Duodenal mucosa (tissue), 2 donors: ENCODE results near the gene TDRD10.

ENCODE experiments used
- H3K27ac ChIP-seq: one replicate; pipeline ENCODE4 v1.7.0; 2013; ENCODE audit warnings: low read depth, low read length
- H3K27me3 ChIP-seq, 2 donors: one replicate each; pipeline ENCODE4 v1.7.0; 2013; ENCODE audit warnings: low read length in 2 of 2, control low read depth in 1 of 2; ENCODE audit not compliant: insufficient read depth in 2 of 2, control insufficient read depth in 1 of 2
- H3K36me3 ChIP-seq, 2 donors: one replicate each; pipeline ENCODE4 v1.7.0; 2013; ENCODE audit warnings: low read length in 2 of 2, control low read depth in 1 of 2; ENCODE audit not compliant: insufficient read depth in 2 of 2, control insufficient read depth in 1 of 2
- H3K4me1 ChIP-seq, 2 donors: one replicate each; pipeline ENCODE4 v1.7.0; 2013; ENCODE audit warnings: low read length in 2 of 2, control low read depth in 1 of 2; ENCODE audit not compliant: insufficient read depth in 2 of 2, control insufficient read depth in 1 of 2
- H3K4me3 ChIP-seq, 2 donors: one replicate each; pipeline ENCODE4 v1.7.0; 2013; ENCODE audit warnings: low read length in 2 of 2, low read depth in 1 of 2
- H3K9ac ChIP-seq, 2 donors: one replicate each; pipeline ENCODE4 v1.7.0; 2013; ENCODE audit warnings: low read length in 2 of 2, low read depth in 1 of 2
- H3K9me3 ChIP-seq, 2 donors: one replicate each; pipeline ENCODE4 v1.7.0; 2013; ENCODE audit warnings: low read length in 2 of 2, control low read depth in 1 of 2; ENCODE audit not compliant: control insufficient read depth in 1 of 2

The TDRD10 gene

DNA sequence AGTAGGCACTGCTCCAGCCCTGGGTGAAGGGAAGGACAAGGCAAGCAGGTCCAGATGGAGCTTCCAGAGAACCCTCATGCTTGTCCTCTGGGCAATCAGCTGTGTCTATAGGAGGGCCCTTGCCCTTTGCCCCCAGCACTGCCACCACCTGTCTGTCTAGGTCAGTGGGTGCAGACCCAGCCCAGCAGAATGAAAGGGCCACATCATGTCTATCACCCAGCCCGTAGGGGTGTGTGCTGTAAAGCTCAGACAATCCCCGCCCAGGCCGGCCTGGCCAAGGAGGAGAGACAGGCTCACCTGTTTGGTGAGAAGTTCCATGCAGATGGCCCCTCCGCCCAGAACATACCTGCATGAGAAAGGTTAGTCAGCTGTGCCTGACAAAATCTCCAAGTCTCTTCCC lies 49.5 kb downstream of the TDRD10 start:
- no peaks in the 10 kb centered on the region for H3K9me3 ChIP-seq
- no peaks in the 10 kb centered on the region for H3K27me3 ChIP-seq
- no peak overlapping the region for H3K27ac ChIP-seq
- no peak overlapping the region for H3K9ac ChIP-seq
- peaks cover 62 to 72% of the 10 kb centered on the region in 2 donors for H3K36me3 ChIP-seq
- no peak overlapping the region for H3K4me3 ChIP-seq
- peaks cover 34 to 41% of the 10 kb centered on the region in 2 donors for H3K4me1 ChIP-seq

DNA sequence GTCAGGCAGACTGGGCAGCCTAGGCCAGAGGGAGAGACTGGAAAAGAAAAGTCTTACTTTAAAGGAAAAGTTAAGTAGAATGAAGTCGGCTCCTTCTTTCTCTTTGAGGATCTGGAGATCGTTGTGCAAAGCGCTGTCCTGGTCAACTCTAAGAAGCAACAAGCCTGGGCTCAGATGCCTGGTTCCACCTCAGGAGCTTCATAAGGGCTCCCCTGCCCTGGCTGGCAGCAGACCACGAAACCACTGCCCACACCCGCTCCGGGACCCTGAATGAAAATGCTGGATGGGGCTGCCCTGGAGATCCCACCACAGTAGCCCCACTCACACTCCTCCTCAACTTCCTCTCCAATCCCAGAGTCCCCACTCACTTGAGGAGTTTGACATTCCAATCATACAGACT lies 50.0 kb downstream of the TDRD10 start:
- H3K36me3 ChIP-seq = peaks cover 62 to 72% of the 10 kb centered on the region in 2 donors
- no peaks in the 10 kb centered on the region for H3K9me3 ChIP-seq
- H3K27me3 ChIP-seq = no peaks in the 10 kb centered on the region
- no peak overlapping the region for H3K9ac ChIP-seq
- H3K4me3 ChIP-seq = no peak overlapping the region
- no peak overlapping the region for H3K27ac ChIP-seq
- H3K4me1 ChIP-seq = peaks cover 39 to 41% of the 10 kb centered on the region in 2 donors

DNA sequence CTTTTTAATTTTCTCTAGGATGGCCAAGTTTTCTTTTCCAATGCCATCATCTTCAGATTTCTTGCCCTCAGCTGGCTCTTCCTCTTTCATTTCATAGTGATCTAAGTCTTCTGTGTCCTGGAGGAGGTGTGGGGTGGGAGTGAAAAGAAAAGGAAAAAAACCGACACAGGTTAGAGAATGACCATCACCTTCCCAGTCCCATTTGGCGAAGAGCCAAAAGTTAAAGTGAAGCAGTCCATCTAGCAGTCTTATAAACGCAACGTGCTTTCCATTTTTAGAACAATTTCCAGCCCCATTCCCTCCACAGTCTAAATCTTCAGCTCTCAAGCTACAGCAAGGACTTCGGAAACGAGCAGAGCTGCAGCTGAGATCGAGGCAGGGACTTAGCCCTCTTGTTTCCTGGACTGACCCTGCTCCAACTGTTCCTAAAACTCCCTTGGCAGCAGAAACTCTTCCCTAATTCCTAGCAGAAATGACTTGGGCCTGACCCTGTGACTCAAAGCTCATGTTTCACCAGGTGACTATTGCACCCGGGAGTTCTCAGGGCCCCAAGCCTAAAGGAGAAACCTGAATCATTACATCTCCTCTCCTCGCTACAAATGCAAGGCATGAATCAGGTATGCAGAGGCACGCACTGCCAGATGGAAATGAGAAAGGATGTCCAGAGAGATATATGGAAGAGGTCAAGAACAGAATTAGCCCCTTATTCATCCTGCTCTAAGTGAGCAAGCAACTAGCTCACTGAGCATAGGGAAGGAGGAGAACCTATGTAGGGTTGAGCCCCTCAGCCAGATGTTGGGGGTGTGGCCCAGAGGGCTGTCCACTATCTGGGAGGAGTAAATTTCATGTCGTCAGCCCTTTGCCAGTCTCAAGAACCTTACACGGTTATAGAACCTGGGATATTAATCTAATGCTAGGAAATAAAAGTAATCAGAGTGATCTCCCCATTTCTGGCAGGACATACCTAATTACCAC lies 51.3 kb downstream of the TDRD10 start:
- Histone ChIP-seq H3K4me1 (peaks cover 35 to 36% of the 10 kb centered on the region in 2 donors), H3K36me3 (peaks cover 62 to 72% of the 10 kb centered on the region in 2 donors), H3K27ac (no peak overlapping the region)

DNA sequence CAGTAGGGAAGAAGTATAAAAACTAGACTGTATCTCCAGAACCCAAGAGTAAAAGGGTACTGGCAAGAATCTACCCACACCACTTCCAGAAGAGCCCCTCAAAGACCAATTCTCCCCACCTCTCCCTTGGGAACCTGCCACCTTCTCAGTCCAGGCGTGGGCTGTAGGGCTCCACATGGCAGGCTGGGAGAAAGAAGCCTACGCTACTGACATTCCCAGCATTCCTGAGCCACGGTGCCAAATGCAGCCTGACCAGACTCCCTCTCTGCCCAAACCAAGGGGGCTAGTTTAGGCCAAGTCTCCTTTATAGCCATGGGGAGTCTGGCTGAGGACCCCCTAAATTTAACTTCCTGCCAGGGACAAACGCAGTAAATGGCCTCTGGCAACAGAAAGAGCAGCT lies 54.4 kb downstream of the TDRD10 start:
- H3K27me3 ChIP-seq = no peaks in the 10 kb centered on the region
- peaks cover 21 to 34% of the 10 kb centered on the region in 2 donors for H3K4me1 ChIP-seq
- no peaks in the 10 kb centered on the region for H3K9me3 ChIP-seq
- H3K9ac ChIP-seq = peak overlapping the region; percentile 68 to 69
- peak overlapping the region; percentile 85 to 89 for H3K4me3 ChIP-seq
- no peak overlapping the region for H3K27ac ChIP-seq
- peaks cover 39 to 46% of the 10 kb centered on the region in 2 donors for H3K36me3 ChIP-seq

More for the DNA sequence above, 51.3 kb downstream of the TDRD10 start:
- no peak overlapping the region for H3K9ac ChIP-seq
- no peaks in the 10 kb centered on the region for H3K27me3 ChIP-seq
- no peak overlapping the region for H3K4me3 ChIP-seq
- H3K9me3 ChIP-seq = no peaks in the 10 kb centered on the region

DNA sequence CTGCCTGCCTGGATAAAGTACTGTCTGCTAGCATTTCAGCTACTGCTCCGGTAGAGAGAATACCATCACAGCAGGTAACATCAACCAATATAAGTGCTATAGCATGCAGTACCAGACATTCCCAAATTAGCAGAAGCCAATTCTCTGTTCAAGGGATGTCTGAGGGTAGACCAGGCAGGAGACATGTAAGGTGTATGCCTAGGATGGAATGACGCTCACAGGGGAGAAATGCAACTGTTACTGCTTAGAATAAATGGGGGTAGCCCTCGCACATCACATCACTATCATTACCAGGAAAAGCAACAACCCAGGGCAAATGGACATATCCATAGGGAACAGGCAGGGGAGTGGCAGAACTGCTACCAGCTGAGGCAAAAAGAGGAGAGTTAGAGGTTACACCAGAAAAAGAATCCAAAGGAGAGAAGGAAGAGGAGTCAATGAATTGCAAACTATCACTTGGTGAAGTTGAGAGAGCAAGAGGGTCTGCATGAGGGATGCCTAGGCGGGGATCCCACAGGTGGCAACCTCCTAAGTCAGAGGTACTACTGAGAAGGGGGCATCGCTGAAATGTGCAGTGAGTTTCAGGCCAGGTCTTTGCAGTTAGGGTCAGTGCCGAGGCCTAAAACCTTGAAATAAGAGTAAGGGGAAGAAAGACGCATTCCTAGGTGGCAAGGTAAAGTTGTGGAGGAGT lies 55.4 kb downstream of the TDRD10 start:
- peaks cover 20 to 28% of the 10 kb centered on the region in 2 donors for H3K4me1 ChIP-seq
- H3K9me3 ChIP-seq = no peaks in the 10 kb centered on the region
- H3K36me3 ChIP-seq = peaks cover 29 to 36% of the 10 kb centered on the region in 2 donors
- H3K9ac ChIP-seq = peak overlapping the region; percentile 68 to 69
- peak overlapping the region; percentile 85 to 89 for H3K4me3 ChIP-seq
- H3K27me3 ChIP-seq = no peaks in the 10 kb centered on the region
- no peak overlapping the region for H3K27ac ChIP-seq

DNA sequence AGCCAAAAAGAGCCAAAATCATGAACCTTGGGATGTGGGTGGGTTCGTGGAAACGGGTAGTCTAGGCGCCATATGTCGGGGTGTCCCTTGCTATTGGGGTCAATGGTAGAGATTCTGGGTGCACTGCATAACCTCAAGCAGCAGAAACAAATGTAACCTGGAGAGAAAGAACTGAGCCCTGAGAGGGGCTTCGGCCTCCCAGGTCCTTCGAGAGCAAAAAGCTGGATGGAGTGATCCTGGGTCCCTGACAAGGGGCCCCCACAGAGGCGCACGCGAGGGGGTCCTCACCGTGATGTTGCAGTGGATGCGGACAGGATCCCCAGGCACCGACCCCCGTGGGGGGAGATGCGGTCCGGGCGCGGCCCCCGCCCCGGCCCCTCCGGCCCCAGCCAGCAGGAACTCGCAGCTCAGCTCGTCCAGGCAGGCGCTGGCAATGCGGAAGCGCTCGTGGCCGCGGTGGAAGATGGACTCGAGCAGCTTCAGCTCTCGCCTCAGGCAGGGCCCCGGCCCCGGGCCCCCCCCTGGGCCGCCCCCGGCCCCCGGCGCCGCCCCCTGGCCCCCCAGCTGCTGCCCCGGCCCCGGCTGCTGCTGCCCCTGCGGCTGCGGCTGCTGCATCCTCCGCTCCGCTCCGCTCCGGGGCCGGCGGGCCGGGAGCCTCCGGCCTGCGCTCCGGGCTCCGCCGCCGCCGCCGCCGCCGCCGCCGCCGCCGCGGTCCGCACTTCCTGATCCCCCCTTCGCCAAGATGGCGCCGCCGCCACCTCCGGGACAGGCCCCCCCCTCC lies 56.1 kb downstream of the TDRD10 start, which contains the start of gene UBE2Q1:
Gene UBE2Q1 (minus strand): TSS at position 724 of the 781 bp plus-strand sequence. CDS start 109 bp downstream, at position 615.
- Histone ChIP-seq H3K9ac (peak within 1 kb of the TSS; percentile 81 to 84), H3K4me1 (peaks cover 20 to 28% of the 10 kb centered on the region in 2 donors), H3K4me3 (peak within 1 kb of the TSS; percentile 91), H3K36me3 (peaks cover 22 to 28% of the 10 kb centered on the region in 2 donors), H3K27me3 (no peaks in the 10 kb centered on the region), H3K9me3 (no peaks in the 10 kb centered on the region), H3K27ac (peak within 1 kb of the TSS; percentile 78)

DNA sequence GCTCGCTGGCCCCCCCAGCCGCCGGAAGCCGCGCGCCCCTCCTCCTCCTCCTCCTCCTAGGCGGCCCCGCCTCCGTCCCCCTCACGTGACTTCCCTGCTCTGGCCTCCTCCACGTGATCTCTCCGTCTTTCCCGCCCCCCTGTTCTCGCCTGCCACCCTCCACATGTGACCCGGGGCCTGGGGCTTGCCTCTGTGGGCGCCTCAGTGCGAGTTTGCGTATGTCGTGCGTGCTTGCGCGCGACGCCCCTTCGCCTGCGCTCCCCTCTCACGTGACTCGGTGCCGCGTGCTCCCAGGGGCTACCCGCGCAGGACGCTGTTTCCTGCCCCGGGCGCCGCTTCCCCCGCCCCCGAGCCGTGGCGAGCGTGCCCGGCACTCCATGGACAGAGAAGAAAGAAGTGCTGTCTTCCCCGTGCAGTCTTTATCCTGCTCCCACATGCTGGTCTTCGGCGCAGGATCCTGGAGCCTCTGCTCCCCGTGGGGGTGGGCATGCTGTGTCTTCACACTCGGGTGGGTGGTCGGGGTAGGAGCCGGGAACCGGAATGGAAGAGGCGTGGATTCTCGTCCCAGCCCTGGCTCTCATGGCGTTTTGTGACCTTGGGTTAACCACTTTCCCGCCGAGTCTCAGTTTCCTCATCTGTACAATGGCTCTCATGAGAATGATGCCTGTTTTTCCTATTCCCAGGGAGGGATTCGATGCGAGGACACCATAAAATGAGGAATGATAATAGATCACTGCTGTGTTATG lies 56.9 kb downstream of the TDRD10 start:
- Histone ChIP-seq H3K4me3 (peak overlapping the region; percentile 91), H3K9me3 (no peaks in the 10 kb centered on the region), H3K36me3 (peaks cover 17 to 21% of the 10 kb centered on the region in 2 donors), H3K27ac (peak overlapping the region; percentile 78), H3K27me3 (no peaks in the 10 kb centered on the region), H3K9ac (peak overlapping the region; percentile 81 to 84), H3K4me1 (peaks cover 20 to 28% of the 10 kb centered on the region in 2 donors)

DNA sequence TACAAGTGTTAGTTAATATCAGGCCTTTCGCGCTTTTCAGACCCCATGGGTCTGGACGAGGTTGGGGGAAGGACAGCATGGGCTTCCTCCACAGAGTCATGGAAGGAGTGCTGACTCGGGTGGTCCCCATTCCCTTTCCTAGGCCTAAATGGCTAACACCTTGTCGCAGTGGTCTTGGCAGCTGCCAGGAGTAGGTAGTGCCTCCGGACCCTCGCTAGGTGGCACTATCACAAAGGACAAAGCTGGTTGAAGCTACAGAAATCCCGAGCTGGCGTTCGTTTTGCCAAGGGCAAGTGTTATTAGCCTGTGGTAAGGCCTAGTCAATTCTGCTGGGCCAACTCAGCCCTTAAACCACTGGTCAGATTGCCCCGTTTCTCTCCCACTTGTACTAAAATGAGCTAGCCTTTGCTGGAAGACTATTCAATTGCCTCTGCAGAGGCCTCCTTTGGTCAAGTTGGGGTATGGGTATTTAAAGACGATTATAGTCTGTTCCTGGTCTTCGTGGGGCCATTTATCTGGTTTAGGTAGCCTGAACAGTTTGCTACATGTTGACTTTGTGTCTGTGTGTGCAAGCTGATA lies 57.5 kb downstream of the TDRD10 start:
- H3K4me3 ChIP-seq = peak overlapping the region; percentile 91
- peak overlapping the region; percentile 78 for H3K27ac ChIP-seq
- H3K36me3 ChIP-seq = peaks cover 13 to 14% of the 10 kb centered on the region in 2 donors
- H3K4me1 ChIP-seq = peaks cover 20 to 28% of the 10 kb centered on the region in 2 donors
- H3K9ac ChIP-seq = peak overlapping the region; percentile 81 to 84
- H3K9me3 ChIP-seq = no peaks in the 10 kb centered on the region
- H3K27me3 ChIP-seq = no peaks in the 10 kb centered on the region

DNA sequence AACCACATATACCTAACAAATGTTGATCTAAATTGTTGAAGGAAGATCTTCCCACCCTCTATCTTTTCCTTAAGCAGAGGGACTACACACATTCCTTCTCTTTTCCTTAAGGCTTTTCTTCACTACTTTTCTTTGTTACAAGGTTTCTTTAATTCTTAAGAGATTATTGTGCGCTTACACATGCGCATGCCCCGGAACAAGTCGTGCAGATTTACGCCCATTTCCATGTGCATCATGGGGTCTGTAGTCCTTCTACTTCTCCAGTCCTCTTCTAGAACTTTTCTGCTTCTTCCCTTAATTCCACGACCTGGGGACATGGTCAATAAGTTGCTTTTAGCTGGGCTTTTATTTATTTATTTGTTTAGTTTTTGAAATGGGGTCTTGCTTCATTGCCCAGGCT lies 63.9 kb downstream of the TDRD10 start:
- Histone ChIP-seq H3K4me3 (no peak overlapping the region), H3K9ac (no peak overlapping the region), H3K27me3 (peaks cover 13 to 17% of the 10 kb centered on the region in 2 donors), H3K4me1 (peaks cover 5 to 9% of the 10 kb centered on the region in 2 donors), H3K9me3 (no peaks in the 10 kb centered on the region), H3K27ac (no peak overlapping the region), H3K36me3 (no peaks in the 10 kb centered on the region)
